CD4-positive, alpha-beta T cell treated with Interleukin-15 for 1 hour (primary cell): ENCODE measurements around the gene FAT1.

Experiments
- DNase-seq: peaks from one replicate; pipeline ENCODE4 v3.0.0-alpha.2; 2020

The FAT1 gene

DNA sequence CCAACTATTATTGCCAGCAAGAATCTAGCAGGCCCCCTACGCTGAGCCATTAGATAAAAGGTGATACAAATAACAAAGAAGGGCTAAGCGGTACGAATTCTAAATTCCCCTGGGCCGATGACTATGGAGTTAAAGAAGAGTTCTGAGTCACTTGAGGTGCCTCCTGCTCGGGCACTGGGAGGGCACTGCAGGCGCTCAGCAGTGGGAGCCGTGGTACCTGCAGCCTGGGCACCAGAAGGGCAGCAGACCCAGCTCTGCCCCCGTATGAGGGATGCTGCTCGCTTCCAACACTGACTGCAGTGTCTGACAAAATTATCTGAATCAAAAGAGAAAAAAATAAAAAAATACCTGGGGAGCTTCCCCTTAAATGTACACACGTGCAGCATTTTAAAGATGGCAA, 124.2 kb downstream of the FAT1 start:
- no peak for DNase-seq

DNA sequence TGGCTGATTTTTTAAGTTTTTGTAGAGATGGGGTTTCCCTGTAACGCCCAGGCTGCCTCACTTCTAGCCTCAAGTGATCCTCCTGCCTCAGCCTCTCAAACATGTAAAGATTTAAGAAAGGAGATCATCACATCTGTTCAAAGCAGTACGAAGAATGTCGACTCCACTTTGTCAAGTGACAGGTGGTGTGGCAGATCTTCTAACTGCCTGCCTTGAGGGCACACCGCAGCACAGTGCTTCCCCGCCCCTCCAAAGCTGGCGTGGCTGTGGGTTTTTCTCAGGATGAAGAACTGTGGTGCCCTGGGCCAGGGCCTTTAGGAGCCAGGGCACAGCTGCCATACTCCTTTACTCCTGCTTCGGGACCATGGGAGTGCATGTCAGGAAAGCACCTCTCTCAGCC, 125.0 kb downstream of the FAT1 start:
- no peak for DNase-seq

DNA sequence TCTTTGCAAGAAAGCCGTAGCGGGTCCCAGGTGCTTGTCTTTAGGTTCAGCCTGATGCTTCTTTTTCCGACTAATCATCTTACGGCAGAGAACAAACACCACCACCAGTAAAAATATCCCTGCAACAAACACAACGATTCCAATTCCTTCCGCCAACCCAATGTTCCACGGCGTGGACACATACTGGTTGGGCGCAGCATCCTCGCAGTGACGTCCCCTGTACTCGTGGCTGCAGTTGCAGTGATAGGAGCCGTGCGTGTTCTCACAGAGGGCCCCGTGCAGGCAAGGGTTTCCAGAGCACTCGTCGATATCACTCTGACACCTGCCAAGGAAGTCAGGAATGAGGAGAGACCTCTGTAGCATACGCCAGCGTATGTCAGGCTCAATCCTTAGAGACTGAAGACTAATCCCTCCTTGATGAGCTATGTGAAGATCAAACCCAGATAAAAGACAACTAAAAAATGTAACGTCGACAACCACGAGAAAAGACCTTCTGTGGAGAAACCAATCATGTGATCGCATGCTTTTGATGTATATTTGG, 126.7 kb downstream of the FAT1 start:
- no peak for DNase-seq

DNA sequence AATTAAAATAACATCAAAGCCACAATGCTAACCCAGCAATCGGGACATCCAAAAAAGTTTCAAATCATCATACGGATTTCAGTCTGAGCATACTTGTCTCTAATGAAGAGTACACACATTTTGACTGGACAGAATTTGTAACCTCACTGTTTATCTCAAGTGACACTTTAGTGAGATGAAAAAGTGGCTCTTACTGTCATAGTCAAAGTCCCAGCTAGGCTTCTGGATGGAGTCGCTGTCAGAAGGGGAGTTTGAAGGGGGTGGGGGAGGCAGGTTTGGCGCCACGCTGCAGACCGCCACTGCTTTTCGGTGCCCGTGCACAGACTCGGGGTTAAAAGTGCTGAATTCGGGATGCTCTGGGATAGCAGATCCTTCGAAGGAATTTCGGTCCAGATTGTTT, 127.3 kb downstream of the FAT1 start:
- no peak for DNase-seq

DNA sequence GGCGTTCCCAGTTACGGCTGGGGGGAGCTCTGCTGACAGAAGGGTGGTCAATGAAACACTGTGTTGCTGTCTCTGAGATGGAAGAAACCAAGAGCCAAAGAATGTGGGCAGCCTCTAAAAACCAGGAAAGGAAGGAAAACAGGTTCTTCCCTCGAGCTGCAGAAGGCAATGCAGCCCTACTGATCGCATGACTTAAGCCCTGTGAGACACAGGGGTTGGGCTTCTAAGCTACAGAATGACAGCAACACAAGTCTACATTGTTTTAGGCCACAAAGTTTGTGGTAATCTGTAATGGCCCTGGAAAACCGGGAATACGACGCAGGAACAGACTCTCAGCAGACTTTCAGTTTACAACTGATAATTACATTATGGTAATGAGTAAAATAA, 130.1 kb downstream of the FAT1 start:
- no peak for DNase-seq

DNA sequence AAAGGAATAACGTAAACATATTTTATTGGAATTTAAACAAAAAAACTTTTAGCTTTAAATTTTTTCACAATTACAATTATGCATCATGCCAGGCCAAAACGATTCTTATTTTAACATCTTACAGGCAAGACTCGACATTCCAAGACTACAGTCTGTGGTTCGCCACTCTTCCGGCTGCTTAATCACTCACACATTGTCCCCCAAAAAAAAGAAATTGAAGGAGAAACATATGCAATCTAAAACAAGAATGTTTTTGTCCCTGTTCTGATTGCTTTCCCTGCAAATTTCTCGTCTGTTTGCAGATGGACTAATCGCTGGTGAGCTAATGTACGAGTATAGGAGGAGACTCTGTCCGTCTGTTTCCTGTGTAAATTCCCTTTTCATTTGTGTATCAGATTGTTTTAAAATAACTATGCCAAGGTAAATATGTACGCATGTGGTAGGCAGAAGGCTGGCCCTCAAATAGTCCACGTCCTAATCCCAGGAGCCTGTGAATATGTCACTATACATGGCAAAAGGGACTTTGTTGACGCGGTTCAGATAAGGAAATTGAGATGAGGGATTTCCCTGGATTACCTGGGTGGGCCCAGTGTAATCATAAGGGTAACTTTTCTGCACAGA, 130.6 kb downstream of the FAT1 start:
- no peak for DNase-seq

DNA sequence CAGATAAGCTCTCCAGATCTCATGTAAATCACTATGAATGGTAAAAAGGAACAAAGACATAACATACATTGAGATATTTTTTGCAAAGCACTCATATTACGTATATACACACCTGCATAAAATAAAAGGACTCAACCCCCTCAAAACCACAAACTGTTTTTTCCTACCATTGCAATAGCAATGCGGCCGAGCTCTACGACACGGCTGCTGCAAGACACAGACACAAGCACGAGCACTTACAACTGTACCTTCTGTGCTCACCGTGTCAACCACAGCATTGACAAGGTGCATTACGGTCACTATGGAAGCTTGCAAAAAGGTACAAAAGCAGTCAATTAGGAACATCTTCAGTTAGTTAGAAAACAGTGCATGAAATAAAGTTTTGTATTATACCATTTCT, 131.2 kb downstream of the FAT1 start:
- DNase-seq = no peak

DNA sequence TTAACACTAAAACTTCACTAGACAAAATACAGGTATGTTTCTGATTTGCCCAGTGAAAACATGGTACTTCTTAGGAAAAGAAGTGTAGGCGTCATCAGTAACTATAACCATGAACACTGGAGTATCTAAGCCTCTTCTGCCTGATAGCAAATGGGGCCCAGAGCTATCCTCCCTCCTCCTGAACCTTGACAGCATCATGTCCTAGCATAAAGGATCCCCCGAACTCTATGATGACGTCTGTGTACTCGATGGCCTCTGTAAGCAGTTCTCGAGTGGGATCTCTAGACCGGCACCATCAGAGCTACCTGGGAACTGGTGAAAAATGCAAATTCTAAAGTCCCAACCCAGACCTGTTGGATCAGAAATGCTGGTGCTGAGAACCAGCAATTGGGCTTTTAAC, 132.0 kb downstream of the FAT1 start:
- no peak for DNase-seq

DNA sequence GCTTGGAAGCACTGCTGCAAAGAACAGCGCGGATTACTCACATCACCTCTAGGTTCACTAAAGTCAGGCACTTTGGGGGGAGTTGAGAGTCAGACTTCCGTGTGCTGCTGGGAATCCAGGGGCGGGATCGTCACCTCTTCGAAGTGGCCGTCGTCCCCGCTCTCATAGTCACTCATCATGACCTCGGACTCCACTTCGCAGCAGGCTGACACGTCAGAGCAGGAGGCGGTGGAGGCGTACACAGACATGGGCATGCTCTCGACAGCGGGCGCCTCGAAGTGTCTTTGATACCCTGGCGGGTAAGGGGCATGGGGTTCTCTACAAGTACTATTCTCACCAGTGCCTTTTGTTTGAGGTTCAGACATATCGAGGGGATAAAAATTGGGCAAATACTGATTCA, 135.2 kb downstream of the FAT1 start:
- DNase-seq = no peak

DNA sequence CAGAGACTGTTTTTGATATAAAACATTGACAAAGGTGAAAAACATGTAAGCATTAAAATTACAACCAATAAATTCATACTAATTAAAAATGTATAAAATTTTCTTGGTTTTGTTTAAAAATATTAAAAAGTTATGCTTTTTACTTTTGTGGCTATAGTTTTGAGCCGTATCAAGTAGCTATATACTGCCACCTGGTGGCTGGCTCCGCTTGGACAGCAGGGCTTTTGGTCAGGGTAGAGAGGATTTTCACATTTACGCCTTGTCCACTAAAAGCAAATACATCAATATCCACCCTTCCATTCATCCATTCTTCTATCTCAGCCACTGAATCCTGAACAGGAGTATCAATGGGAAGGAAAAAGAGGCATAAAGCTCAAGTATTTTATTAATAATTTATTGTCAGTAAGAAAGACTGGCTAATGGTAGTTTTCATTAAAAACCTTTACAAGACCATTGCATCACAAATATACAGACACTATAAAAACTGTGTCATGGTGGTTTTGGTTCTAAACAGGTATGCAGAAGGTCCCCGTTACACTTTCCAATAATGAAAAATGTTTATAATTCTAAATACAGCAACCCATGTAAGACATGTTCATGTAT, 136.1 kb downstream of the FAT1 start:
- DNase-seq = peak; percentile 27

DNA sequence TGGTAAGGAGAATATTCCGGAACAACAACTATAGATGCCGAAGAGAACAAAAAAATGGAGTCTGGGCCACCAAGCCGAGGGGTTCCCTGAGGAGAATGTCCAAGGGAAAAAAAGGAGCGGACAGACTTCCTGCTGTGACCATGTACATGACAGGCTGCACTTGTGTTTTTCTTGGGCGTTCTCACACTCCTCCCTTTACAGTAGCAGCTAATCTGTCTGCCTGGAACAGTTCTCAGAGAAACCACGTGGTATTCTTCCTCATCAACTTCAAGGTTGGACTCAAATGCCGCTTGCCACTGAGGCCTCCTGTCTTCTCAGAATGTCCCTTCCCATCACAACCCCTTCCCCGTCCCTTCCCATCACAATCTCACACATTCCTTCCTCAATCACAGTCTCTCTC, 137.5 kb downstream of the FAT1 start:
- no peak for DNase-seq

DNA sequence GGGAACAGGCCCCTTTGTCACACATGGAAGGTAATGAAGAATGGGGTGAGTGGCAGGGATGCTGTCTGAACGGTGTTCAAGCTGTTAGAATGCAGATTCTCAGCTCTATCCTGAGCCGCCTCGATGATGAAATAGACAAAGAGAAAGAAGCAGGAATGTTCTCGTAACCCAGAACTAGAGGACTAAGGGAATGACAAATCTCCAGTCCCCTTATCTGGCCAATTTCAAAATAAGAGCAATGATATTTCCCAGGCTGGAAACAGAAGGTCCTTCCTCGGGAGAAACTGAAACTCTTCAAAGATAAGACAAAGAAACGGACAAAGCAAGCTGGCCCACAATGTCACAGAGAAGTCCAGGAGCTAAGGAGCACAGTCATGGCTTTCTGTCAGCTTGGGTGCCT, 138.7 kb downstream of the FAT1 start:
- no peak for DNase-seq

DNA sequence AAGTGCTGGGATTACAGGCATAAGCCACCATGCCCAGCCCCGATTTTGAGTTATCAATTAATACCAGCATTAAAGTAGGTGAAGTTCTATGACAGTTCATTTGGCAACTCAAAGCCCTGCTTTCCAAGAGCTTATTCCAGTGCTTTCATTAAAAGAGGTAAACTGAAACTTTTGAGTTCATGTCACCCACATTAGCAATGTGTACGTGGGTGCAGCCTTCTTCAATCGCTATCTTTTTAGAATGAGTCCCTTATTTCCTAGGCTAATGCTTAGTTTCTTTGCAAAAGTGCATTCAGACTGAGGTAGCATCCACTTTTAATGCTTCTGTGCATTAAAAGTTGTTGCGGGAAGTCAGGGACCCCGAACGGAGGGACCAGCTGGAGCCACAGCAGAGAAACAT, 142.2 kb downstream of the FAT1 start:
- no peak for DNase-seq

DNA sequence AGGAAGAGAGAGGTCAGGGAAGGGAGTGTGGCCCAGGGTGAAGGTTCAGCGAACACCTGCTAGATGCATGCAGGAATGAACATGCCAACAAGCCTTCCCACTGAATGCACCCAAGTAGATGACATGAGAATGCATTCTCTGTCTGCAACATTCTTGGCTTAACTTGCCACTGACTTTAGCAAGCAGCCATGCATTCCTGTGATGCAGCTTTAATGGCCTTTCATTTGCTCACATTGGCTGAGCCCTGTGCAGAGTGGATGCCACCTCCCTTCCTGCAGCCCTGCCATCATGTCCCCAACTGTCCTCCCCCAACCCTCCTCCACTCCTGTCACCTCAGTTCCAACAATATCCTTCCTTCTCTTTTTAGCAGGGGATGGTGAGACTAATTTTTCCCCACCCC, 143.0 kb downstream of the FAT1 start:
- DNase-seq = no peak

DNA sequence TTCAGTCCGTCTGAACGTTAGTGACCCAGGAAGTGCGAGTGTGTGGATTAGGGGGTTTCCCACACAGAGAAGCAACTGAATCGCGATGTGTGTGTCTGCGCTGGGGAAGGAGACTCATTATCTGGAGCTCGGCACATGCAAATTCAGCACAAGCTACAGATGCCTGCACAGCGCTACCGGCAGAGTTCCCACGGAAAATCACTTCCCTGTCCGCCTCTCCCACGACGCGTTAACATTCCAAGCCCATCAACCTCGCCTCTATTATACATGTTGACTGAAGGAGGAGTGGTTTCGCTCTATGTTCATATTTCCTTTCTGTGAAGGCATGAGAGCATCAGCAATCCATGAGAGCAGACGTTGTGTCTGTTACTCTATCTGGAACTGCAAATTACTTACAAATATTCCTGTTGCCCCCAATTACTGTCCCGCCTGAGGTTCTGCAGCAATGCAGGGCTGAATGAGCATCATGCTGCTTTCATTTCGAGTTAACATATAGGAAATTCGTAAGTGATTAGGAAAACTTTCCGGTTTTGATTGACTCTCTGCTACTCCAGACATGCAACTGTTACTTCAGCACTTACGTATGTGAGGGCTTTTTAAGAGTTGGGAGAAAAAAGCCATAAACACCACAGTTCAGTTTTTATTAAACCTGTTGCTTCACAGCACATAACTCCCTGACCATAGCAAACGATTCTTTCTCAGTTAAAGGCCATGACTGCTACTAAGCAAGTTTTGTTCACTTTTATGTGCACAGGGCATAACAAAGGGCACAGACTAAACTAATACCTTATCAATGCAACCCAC, 153.3 kb downstream of the FAT1 start:
- DNase-seq = no peak

DNA sequence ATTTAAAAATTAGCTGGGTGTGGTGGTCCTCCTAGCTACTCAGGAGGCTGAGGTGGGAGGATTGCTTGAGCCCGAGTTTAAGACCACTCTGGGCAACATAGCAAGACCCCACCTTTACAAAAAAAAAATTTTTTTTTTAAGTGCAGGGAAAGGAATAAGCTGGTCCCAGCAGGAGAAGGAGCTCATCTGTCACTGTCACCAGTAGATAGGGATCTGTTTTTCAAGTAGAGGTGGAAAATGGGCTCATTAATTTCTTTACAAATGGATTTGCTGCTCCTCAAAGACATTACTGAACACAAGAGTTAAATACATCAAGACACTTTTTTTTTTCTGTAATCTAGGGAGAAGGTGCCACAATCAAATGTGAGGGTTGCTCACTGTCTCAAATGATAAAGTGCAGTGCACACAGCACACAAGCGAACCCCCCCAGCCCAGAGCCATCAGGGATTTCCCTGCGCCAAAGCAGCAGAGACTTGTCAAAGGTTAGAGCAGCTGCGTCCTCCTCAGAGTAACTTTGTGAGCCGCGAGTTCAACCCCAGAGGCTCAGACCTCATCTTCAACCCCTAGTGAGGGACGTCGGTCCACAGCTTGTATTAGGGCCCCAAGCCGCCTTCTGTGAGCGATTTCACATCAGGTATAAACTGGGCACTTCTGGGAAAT, 154.0 kb downstream of the FAT1 start:
- no peak for DNase-seq

DNA sequence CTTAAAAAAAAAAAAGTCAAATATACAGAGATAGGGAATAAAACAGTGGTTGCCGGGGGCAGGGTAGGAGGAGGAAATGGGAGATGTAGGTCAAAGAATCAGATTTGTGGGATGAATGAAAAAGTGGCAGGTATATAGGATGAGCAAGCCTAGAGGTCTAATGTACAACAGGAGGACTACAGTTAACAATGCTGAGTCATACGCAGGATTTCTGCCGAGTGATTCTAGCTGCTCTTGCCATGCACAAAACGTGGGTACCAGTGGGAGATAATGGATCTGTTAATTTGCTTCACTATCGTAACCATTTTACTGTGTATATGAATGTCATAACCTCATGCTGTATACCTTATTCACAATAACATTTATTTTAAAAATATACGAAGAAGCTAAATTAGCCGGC, 157.6 kb downstream of the FAT1 start:
- no peak for DNase-seq

DNA sequence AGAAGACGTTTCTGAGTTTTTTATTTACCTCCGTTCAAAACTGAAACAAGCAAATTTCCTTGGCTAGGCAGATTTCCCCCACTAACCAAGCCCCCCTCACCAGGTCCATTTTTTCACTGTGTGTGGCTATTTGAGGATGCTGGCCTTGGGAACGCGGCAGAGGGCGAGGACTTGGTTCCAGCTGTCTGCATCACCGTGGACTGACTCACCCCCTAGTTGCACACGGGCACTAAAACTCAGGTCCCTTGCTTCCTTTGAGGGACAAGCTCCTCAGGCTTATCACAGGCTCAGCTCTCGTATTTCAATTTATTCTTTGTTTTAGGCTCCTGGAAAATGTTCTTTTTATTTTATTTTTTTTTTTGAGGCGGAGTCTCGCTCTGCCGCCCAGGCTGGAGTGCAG, 159.9 kb downstream of the FAT1 start:
- DNase-seq = no peak

DNA sequence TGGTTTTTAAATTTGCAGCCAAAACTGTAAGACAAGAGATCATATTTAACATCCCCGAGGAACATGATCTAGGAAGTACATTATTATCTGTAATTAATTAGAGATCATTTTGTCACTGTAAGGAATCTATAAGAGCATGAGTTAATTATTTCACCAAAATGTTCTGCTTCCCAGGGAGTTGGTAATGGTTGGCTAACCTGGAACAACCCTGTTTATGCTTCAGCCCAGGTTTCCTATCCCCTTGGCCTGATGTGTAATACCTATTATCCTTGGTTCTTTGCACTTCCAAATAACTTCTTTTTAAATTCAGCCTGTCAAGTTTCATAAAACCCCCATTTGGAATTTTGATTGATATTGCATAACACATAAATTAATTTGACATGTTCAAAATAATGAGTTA, 161.9 kb downstream of the FAT1 start:
- no peak for DNase-seq

DNA sequence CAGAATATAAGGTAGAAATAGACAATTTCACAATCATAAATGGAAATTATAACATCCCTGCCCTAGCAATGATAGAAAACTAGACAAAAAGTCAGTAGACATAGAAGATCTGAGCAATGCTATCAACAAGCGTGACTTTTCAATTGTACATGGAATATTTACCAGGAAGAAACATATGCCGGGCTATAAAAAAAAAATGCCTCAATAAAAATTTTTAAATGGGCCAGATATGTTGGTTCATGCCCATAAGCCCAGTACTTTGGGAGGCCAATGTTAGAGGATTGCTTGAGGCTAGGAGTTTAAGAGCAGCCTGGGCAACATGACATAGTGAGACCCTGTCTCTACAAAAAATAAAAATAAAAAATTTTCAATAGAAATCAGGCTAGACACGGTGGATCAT, 163.0 kb downstream of the FAT1 start:
- no peak for DNase-seq

DNA sequence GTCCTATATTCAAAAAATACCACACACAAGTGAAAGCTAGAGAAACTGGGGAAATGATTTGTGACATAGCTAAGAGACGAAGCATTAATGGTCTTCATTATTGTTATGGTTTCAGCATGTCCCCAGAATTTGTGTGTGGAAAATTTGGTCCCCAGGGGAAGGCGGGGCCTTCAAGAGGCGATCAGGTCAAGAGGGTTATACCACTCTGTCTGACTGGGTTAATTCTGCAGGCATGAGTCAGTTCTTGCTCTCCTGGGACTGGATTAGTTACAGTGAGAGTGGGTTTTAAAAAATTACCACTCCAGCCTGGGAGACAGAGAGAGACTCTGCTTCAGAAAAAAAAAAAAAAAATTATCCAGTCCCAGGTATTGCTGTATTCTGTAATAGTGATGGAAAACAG, 166.2 kb downstream of the FAT1 start:
- DNase-seq = no peak

DNA sequence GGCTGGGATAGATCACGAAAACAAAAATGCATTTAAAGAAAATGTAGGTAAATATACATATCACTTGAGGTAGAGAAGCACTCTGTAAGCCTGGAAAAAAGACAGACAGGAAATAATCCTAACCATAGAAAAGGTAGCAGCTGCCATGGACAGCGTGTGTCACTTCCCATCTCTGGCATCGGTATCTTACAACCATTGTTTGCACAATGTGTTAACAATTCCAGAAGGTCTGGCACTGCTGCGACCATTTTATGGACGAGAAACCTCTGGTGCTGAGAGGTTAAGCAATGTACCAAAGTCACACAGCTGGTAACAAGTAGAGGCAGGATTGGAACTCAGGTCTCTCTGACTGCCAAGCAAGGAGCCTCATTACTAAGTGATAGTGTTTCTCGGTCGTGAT, 166.6 kb downstream of the FAT1 start:
- no peak for DNase-seq

DNA sequence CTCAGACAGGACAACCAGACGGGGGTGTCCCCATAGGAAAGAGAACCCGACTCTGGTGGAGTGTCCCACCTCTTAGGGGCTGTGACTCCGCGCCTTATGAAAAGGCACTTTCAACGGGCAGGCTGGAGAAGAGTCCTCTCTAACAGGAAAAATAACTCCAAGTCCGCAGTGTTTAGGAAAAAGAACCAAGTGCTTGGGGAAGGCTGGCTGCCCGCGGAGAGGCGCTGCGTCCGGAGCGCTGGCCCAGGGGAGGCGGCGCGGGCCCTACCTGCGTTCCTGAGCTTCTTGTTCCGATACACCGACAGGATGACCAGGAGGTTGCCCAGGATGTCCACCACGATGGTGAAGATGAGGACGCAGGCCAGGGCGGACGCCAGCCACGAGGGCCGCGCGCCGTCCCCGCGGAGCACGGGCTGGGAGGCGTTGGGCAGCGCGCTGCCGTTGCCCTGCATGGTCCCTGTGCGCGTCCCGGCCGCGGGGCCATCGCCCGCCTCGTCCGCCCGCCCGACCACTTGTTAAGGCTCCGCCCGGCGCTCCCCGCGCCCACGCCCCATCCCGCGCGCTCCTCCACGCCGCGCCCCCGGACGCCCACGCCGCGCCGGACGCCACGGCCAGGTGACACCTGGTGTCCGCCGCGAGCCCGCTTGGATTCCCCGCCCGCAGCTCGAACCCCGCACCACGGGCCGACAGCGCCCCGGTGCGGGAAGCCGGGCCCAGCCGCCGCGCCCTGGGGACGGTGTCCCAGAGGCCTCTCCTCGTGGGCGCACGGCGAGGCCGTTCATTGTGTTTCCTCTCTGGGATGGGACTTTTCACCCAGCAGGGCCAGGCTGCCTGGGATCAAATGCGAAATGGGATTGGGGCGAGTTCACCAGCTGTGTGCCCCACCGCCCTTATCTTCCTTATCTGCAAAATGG, 168.5 kb downstream of the FAT1 start, which contains the start of gene MTNR1A:
Gene MTNR1A (minus strand): TSS at position 654 of the 914 bp plus-strand sequence. CDS start 202 bp downstream, at position 452.
- DNase-seq = no peak
